HCT116 (cell line): Measurements from ENCODE around the gene PKD2L1. TPM values are rescaled to one million over a fixed set of nuclear protein-coding genes. Genes with fewer than 3 reads are reported as not detected.

Experiments used
- ATAC-seq: fragments of 200-7000 bp; cut with Tn5 transposase; 2 replicates; pipeline ENCODE4 v1.9.1; 2020; ENCODE audit warnings: mild to moderate bottlenecking, moderate library complexity
- BruUV-seq: library from RNA; stranded (reverse); fragments of 400-500 nt; replicated peaks from 2 replicates; lab custom pipeline; 2021; lab: Mats Ljungman, UMichigan
- CTCF ChIA-PET: fragments of 300-600 bp; sonication (Branson Sonifier 250); formaldehyde crosslinking; loops from one replicate; lab custom pipeline; 2021; ENCODE audit warnings: antibody characterized with exemption; lab: Charles Lee
- POLR2A ChIA-PET: fragments of 300-600, 350-600 bp; sonication (Branson Sonifier 250); formaldehyde crosslinking; loops from one replicate; lab custom pipeline; 2021; ENCODE audit warnings: antibody characterized with exemption; lab: Charles Lee
- RAD21 ChIA-PET, 2 experiments: fragments of 300-600 bp; sonication (Branson Sonifier 250); formaldehyde crosslinking; loops; one replicate each; lab custom pipeline; 2023; ENCODE audit warnings: low total read pairs in 2 of 2; ENCODE audit not compliant: uncharacterized antibody in 2 of 2, unreplicated experiment in 2 of 2, low non-redundant PET in 1 of 2; lab: Charles Lee
- DNase-seq: peaks from one replicate; pipeline ENCODE4 v3.0.0-alpha.2; 2010; ENCODE audit warnings: low read depth, low spot score
- H2AFZ ChIP-seq: fragments of 200-600 bp; shearing (Covaris generic), sonication (generic); 2 replicates; pipeline ENCODE4 v1.6.1; 2017; ENCODE audit warnings: low read depth, mixed run types, mixed read lengths, antibody characterized with exemption, low read length; ENCODE audit not compliant: poor library complexity, severe bottlenecking
- H3K27ac ChIP-seq: 2 replicates; pipeline ENCODE4 v1.5.1; 2012; ENCODE audit warnings: low read depth, low read length
- H3K27me3 ChIP-seq: fragments of 200-600 bp; sonication (generic); 2 replicates; pipeline ENCODE4 v1.6.1; 2016; ENCODE audit warnings: mixed run types, low read length, mixed read lengths; ENCODE audit not compliant: insufficient read depth
- H3K36me3 ChIP-seq, 2 experiments: fragments of 200-500 bp in 1 of 2; fragments of 200-600 bp in 1 of 2; sonication (Bioruptor generic) in 1 of 2; sonication (generic) in 1 of 2; 2 replicates each; pipeline versions ENCODE4 v1.5.1 to v1.6.1; 2014 to 2016; ENCODE audit warnings: low read length in 2 of 2, inconsistent platforms in 1 of 2, mixed read lengths in 1 of 2, mixed run types in 1 of 2; ENCODE audit not compliant: insufficient read depth in 2 of 2, control insufficient read depth in 1 of 2
- H3K4me1 ChIP-seq, 2 experiments: fragments of 200-600 bp in 1 of 2; sonication (generic) in 1 of 2; 2 replicates each; pipeline versions ENCODE4 v1.5.1 to v1.6.1; 2012 to 2017; ENCODE audit warnings: low read length in 2 of 2, inconsistent platforms in 1 of 2, mild to moderate bottlenecking in 1 of 2, mixed read lengths in 1 of 2, mixed run types in 1 of 2, moderate library complexity in 1 of 2; ENCODE audit not compliant: insufficient read depth in 2 of 2, control insufficient read depth in 1 of 2
- H3K4me2 ChIP-seq: fragments of 200-600 bp; sonication (generic); 2 replicates; pipeline ENCODE4 v1.6.1; 2017; ENCODE audit warnings: mixed run types, low read length, mixed read lengths
- H3K4me3 ChIP-seq, 2 experiments: fragments of 200-600 bp in 1 of 2; sonication (generic) in 1 of 2; replicated peaks in 1 of 2; 2 replicates each; pipeline ENCODE4 v1.5.1; 2011 to 2016; ENCODE audit warnings: low read length in 2 of 2, control low read depth in 1 of 2, low read depth in 1 of 2, mild to moderate bottlenecking in 1 of 2, mixed read lengths in 1 of 2, mixed run types in 1 of 2
- H3K79me2 ChIP-seq: fragments of 200-600 bp; sonication (generic); 2 replicates; pipeline ENCODE4 v1.6.1; 2017; ENCODE audit warnings: mild to moderate bottlenecking, mixed run types, low read length, moderate library complexity, mixed read lengths; ENCODE audit not compliant: insufficient read depth
- H3K9ac ChIP-seq: fragments of 200-600 bp; sonication (generic); 2 replicates; pipeline ENCODE4 v1.6.1; 2016; ENCODE audit warnings: low read length, mixed read lengths
- H3K9me2 ChIP-seq: fragments of 200-600 bp; sonication (generic), shearing (Covaris generic); 2 replicates; pipeline ENCODE4 v1.6.1; 2017; ENCODE audit warnings: mixed run types, mild to moderate bottlenecking, moderate library complexity; ENCODE audit not compliant: insufficient read depth
- H3K9me3 ChIP-seq, 2 experiments: fragments of 200-500 bp in 1 of 2; fragments of 200-600 bp in 1 of 2; sonication (Bioruptor generic) in 1 of 2; sonication (generic) in 1 of 2; 2 replicates each; pipeline ENCODE4 v1.6.1; 2014 to 2017; ENCODE audit warnings: low read length in 2 of 2, mixed read lengths in 2 of 2, inconsistent platforms in 1 of 2, low read depth in 1 of 2, mild to moderate bottlenecking in 1 of 2, mixed run types in 1 of 2, moderate library complexity in 1 of 2; ENCODE audit not compliant: control insufficient read depth in 1 of 2, insufficient read depth in 1 of 2
- H4K20me1 ChIP-seq: fragments of 200-600 bp; sonication (generic), shearing (Covaris generic); 2 replicates; pipeline ENCODE4 v1.6.1; 2017; ENCODE audit warnings: mixed run types, mild to moderate bottlenecking, moderate library complexity; ENCODE audit not compliant: insufficient read depth
- CEBPB ChIP-seq: IDR thresholded peaks from 2 replicates; pipeline ENCODE4 v1.6.1; 2012; ENCODE audit warnings: low read depth
- EGR1 ChIP-seq: IDR thresholded peaks from 2 replicates; pipeline ENCODE4 v1.6.1; 2012; ENCODE audit warnings: low read depth
- ELF1 ChIP-seq: IDR thresholded peaks from 2 replicates; pipeline ENCODE4 v1.6.1; 2012; ENCODE audit warnings: low read depth, borderline replicate concordance
- EZH2 ChIP-seq: fragments of 200-600 bp; sonication (generic); IDR thresholded peaks from 2 replicates; pipeline ENCODE4 v1.6.1; 2017; ENCODE audit warnings: antibody characterized with exemption, mixed run types
- EZH2phosphoT487 ChIP-seq: fragments of 200-600 bp; IDR thresholded peaks from 2 replicates; pipeline ENCODE4 v1.6.1; 2018; ENCODE audit warnings: antibody characterized with exemption, borderline replicate concordance
- JUND ChIP-seq: IDR thresholded peaks from 2 replicates; pipeline ENCODE4 v1.6.1; 2012
- MAX ChIP-seq: IDR thresholded peaks from 2 replicates; pipeline ENCODE4 v1.6.1; 2012
- POLR2A ChIP-seq: IDR thresholded peaks from 2 replicates; pipeline ENCODE4 v1.7.0; 2011; ENCODE audit warnings: borderline replicate concordance; ENCODE audit not compliant: insufficient read depth, insufficient read length; ENCODE audit errors: extremely low read depth
- POLR2AphosphoS5 ChIP-seq: IDR thresholded peaks from 2 replicates; pipeline ENCODE4 v1.6.1; 2011; ENCODE audit warnings: mild to moderate bottlenecking, low read depth, low read length, moderate library complexity
- RAD21 ChIP-seq: IDR thresholded peaks from 2 replicates; pipeline ENCODE4 v1.6.1; 2012; ENCODE audit warnings: low read depth, mild to moderate bottlenecking
- REST ChIP-seq: IDR thresholded peaks from 2 replicates; pipeline ENCODE4 v1.6.1; 2012; ENCODE audit warnings: low read depth
- SIN3A ChIP-seq: IDR thresholded peaks from 2 replicates; pipeline ENCODE4 v1.6.1; 2012; ENCODE audit warnings: low read depth
- SRF ChIP-seq: IDR thresholded peaks from 2 replicates; pipeline ENCODE4 v1.6.1; 2012; ENCODE audit warnings: low read depth
- TCF7L2 ChIP-seq: IDR thresholded peaks from 2 replicates; pipeline ENCODE4 v1.7.0; 2011; ENCODE audit warnings: borderline replicate concordance, inconsistent platforms; ENCODE audit not compliant: insufficient read depth, insufficient read length; ENCODE audit errors: extremely low read depth
- YY1 ChIP-seq: IDR thresholded peaks from 2 replicates; pipeline ENCODE4 v1.6.1; 2011; ENCODE audit warnings: low read length, low read depth, moderate library complexity, mild to moderate bottlenecking; ENCODE audit not compliant: insufficient replicate concordance; ENCODE audit errors: extremely low read depth
- ZBTB33 ChIP-seq: IDR thresholded peaks from 2 replicates; pipeline ENCODE4 v1.6.1; 2011; ENCODE audit warnings: mild to moderate bottlenecking, low read length, moderate library complexity; ENCODE audit not compliant: insufficient replicate concordance; ENCODE audit errors: extremely low read depth
- ZFX ChIP-seq: fragments of 450-650 bp; IDR thresholded peaks from 2 replicates; pipeline ENCODE4 v1.6.1; 2017
- ZNF274 ChIP-seq: fragments of 200-500 bp; sonication (Bioruptor generic); IDR thresholded peaks from 2 replicates; pipeline ENCODE4 v1.6.1; 2014; ENCODE audit warnings: mild to moderate bottlenecking, low read depth, low read length, inconsistent platforms
- intact Hi-C: fragments of 100-400 bp; cut with micrococcal nuclease; formaldehyde crosslinking; loops from 2 replicates; pipeline ENCODE4 v1.10.0; 2022
- total RNA-seq: library from RNA; stranded (reverse); gene quantifications from one replicate; pipeline ENCODE4 v1.2.1, GENCODE V29; 2021; ENCODE audit not compliant: unreplicated experiment

The PKD2L1 gene
- total RNA-seq, 1 experiment from 2014 or later: 0.17 TPM

GRCh38 chr10:100342627-100342972 lies 12.6 kb upstream of the PKD2L1 start:
- Histone ChIP-seq H2AFZ (peak overlapping the region; percentile 97), H3K9me2 (no peaks in the 10 kb centered on the region), H4K20me1 (no peaks in the 10 kb centered on the region), H3K36me3 (no peaks in the 10 kb centered on the region), H3K9ac (no peak overlapping the region), H3K79me2 (peaks cover 6% of the 10 kb centered on the region), H3K4me2 (peak overlapping the region; percentile 40), H3K27me3 (no peaks in the 10 kb centered on the region), H3K4me3 (no peak overlapping the region), H3K27ac (peak overlapping the region; percentile 30; the same call in 1 of the 2 replicates), H3K4me1 (peaks cover 17 to 32% of the 10 kb centered on the region in 2 experiments), H3K9me3 (no peaks in the 10 kb centered on the region)
- intact Hi-C loops: loop anchor here (1.0 to 10.0 kb wide), 4 partner anchors 31 to 672 kb away; no protein-coding TSS in a partner anchor
- no peak for ATAC-seq
- POLR2A ChIA-PET: interaction anchor here (0.9 to 2.9 kb wide), 4 partner anchors 28 to 176 kb away, joined by 3 to 16 read pairs (median 7); no protein-coding TSS in a partner anchor
- BruUV-seq: no TSS peak
- no peak for DNase-seq
- TF ChIP-seq SIN3A (no peak), EZH2phosphoT487 (no peak), ZBTB33 (no peak), SRF (no peak), MAX (no peak), POLR2AphosphoS5 (no peak), EZH2 (no peak), JUND (no peak), RAD21 (no peak), EGR1 (no peak), ZFX (no peak), POLR2A (no peak), CEBPB (no peak), ZNF274 (no peak), YY1 (no peak), ELF1 (no peak), TCF7L2 (no peak), REST (no peak)
- CTCF ChIA-PET: interaction anchor here (0.6 to 4.1 kb wide), 15 partner anchors 9 to 535 kb away, joined by 3 to 27 read pairs (median 4); no protein-coding TSS in a partner anchor
- RAD21 ChIA-PET: interaction anchor here (0.8 to 1.9 kb wide), 6 partner anchors 28 to 176 kb away, joined by 3 to 8 read pairs (median 4); no protein-coding TSS in a partner anchor
